ENCODE data around the gene SULT1C3.

SULT1C3 gene

GRCh38 chr2:108222261-108222660 lies 17.5 kb upstream of the SULT1C3 start:
- Histone ChIP-seq H4K8ac (ENCODE audit: low read depth, low read length) (no peak overlapping the region), H3K79me2 (ENCODE audit: control insufficient read depth, insufficient read depth, low read length, poor library complexity) (no peaks in the 10 kb centered on the region), H3K4me1 (ENCODE audit: control insufficient read depth in 1 of 2, insufficient read depth in 2 of 2, low read length in 2 of 2) (no peaks in the 10 kb centered on the region), H3K79me1 (ENCODE audit: low read length) (no peaks in the 10 kb centered on the region), H3K27ac (ENCODE audit: low read depth, low read length) (no peak overlapping the region), H2BK120ac (ENCODE audit: insufficient read depth, low read length, poor library complexity) (no peak overlapping the region), H2BK12ac (ENCODE audit: low read length) (no peak overlapping the region), H3K4me2 (ENCODE audit: low read length) (no peak overlapping the region), H3K18ac (ENCODE audit: low read length) (no peak overlapping the region), H2BK5ac (ENCODE audit: low read depth, low read length, poor library complexity) (no peak overlapping the region), H3K9me3 (ENCODE audit: insufficient read depth, low read depth, low read length) (peaks cover 6% of the 10 kb centered on the region), H2AFZ (ENCODE audit: insufficient read depth, low read length, poor library complexity) (no peak overlapping the region), H4K91ac (ENCODE audit: low read depth, low read length) (no peak overlapping the region), H3K23ac (ENCODE audit: low read length) (no peak overlapping the region), H3K4ac (ENCODE audit: low read depth, low read length) (no peak overlapping the region), H3K9ac (ENCODE audit: low read length) (no peak overlapping the region), H3K14ac (ENCODE audit: low read length) (no peak overlapping the region), H3K4me3 (ENCODE audit: low read depth, low read length) (no peak overlapping the region), H4K12ac (ENCODE audit: low read depth, low read length) (no peak overlapping the region), H3K27me3 (ENCODE audit: insufficient read depth, low read length) (no peaks in the 10 kb centered on the region), H3K36me3 (ENCODE audit: control insufficient read depth in 1 of 2, insufficient read depth in 2 of 2, low read length in 2 of 2) (no peaks in the 10 kb centered on the region), H2AK5ac (ENCODE audit: low read length) (no peak overlapping the region)
- no peak for DNase-seq
- no CpG with 5 or more reads among the region's 3 CpGs for WGBS (ENCODE audit: extremely low coverage, insufficient coverage, insufficient read length)

- H2AFZ ChIP-seq (ENCODE audit: insufficient read depth, low read length, poor library complexity): no peak overlapping the region
- H3K9ac ChIP-seq (ENCODE audit: low read length): no peak overlapping the region
- no peak overlapping the region for H2BK5ac ChIP-seq (ENCODE audit: low read depth, low read length, poor library complexity)
- H3K4ac ChIP-seq (ENCODE audit: low read depth, low read length): no peak overlapping the region
- no peaks in the 10 kb centered on the region for H3K79me1 ChIP-seq (ENCODE audit: low read length)
- no CpG with 5 or more reads among the region's 4 CpGs for WGBS (ENCODE audit: extremely low coverage, insufficient coverage, insufficient read length)
- no peak overlapping the region for H3K14ac ChIP-seq (ENCODE audit: low read length)
- no peak overlapping the region for H3K27ac ChIP-seq (ENCODE audit: low read depth, low read length)
- DNase-seq: no peak
- H2BK12ac ChIP-seq (ENCODE audit: low read length): no peak overlapping the region
- no peaks in the 10 kb centered on the region for H3K27me3 ChIP-seq (ENCODE audit: insufficient read depth, low read length)
- no peak overlapping the region for H3K4me3 ChIP-seq (ENCODE audit: low read depth, low read length)
- no peaks in the 10 kb centered on the region for H3K79me2 ChIP-seq (ENCODE audit: control insufficient read depth, insufficient read depth, low read length, poor library complexity)
- H3K36me3 ChIP-seq (ENCODE audit: control insufficient read depth in 1 of 2, insufficient read depth in 2 of 2, low read length in 2 of 2): no peaks in the 10 kb centered on the region
- H4K91ac ChIP-seq (ENCODE audit: low read depth, low read length): no peak overlapping the region
- H2BK120ac ChIP-seq (ENCODE audit: insufficient read depth, low read length, poor library complexity): no peak overlapping the region
- no peak overlapping the region for H3K18ac ChIP-seq (ENCODE audit: low read length)
- H4K12ac ChIP-seq (ENCODE audit: low read depth, low read length): no peak overlapping the region
- H3K4me1 ChIP-seq (ENCODE audit: control insufficient read depth in 1 of 2, insufficient read depth in 2 of 2, low read length in 2 of 2): no peaks in the 10 kb centered on the region
- H3K4me2 ChIP-seq (ENCODE audit: low read length): no peak overlapping the region
- H2AK5ac ChIP-seq (ENCODE audit: low read length): no peak overlapping the region
- H4K8ac ChIP-seq (ENCODE audit: low read depth, low read length): no peak overlapping the region
- H3K23ac ChIP-seq (ENCODE audit: low read length): no peak overlapping the region
- H3K9me3 ChIP-seq (ENCODE audit: insufficient read depth, low read depth, low read length): peaks cover 6% of the 10 kb centered on the region
These were observed 16.2 kb upstream of the SULT1C3 start for GRCh38 chr2:108223573-108223972.

- Histone ChIP-seq H4K8ac (ENCODE audit: low read depth, low read length) (no peak overlapping the region), H4K91ac (ENCODE audit: low read depth, low read length) (no peak overlapping the region), H2AK5ac (ENCODE audit: low read length) (no peak overlapping the region), H3K27me3 (ENCODE audit: insufficient read depth, low read length) (no peaks in the 10 kb centered on the region), H3K36me3 (ENCODE audit: control insufficient read depth in 1 of 2, insufficient read depth in 2 of 2, low read length in 2 of 2) (no peaks in the 10 kb centered on the region), H3K79me2 (ENCODE audit: control insufficient read depth, insufficient read depth, low read length, poor library complexity) (no peaks in the 10 kb centered on the region), H3K14ac (ENCODE audit: low read length) (no peak overlapping the region), H3K4ac (ENCODE audit: low read depth, low read length) (no peak overlapping the region), H2BK120ac (ENCODE audit: insufficient read depth, low read length, poor library complexity) (no peak overlapping the region), H3K9ac (ENCODE audit: low read length) (no peak overlapping the region), H3K4me2 (ENCODE audit: low read length) (no peak overlapping the region), H3K27ac (ENCODE audit: low read depth, low read length) (no peak overlapping the region), H2BK5ac (ENCODE audit: low read depth, low read length, poor library complexity) (no peak overlapping the region), H3K79me1 (ENCODE audit: low read length) (no peaks in the 10 kb centered on the region), H3K4me1 (ENCODE audit: control insufficient read depth in 1 of 2, insufficient read depth in 2 of 2, low read length in 2 of 2) (no peaks in the 10 kb centered on the region), H3K4me3 (ENCODE audit: low read depth, low read length) (no peak overlapping the region), H3K9me3 (ENCODE audit: insufficient read depth, low read depth, low read length) (peaks cover 6% of the 10 kb centered on the region), H3K23ac (ENCODE audit: low read length) (no peak overlapping the region), H2BK12ac (ENCODE audit: low read length) (no peak overlapping the region), H2AFZ (ENCODE audit: insufficient read depth, low read length, poor library complexity) (no peak overlapping the region), H3K18ac (ENCODE audit: low read length) (no peak overlapping the region), H4K12ac (ENCODE audit: low read depth, low read length) (no peak overlapping the region)
- DNase-seq: no peak
- no CpG with 5 or more reads among the region's 1 CpG for WGBS (ENCODE audit: extremely low coverage, insufficient coverage, insufficient read length)
These were observed 15.7 kb upstream of the SULT1C3 start for GRCh38 chr2:108224022-108224421.

- no peaks in the 10 kb centered on the region for H3K36me3 ChIP-seq (ENCODE audit: control insufficient read depth in 1 of 2, insufficient read depth in 2 of 2, low read length in 2 of 2)
- no peak overlapping the region for H3K27ac ChIP-seq (ENCODE audit: low read depth, low read length)
- no peak overlapping the region for H2BK12ac ChIP-seq (ENCODE audit: low read length)
- H2BK120ac ChIP-seq (ENCODE audit: insufficient read depth, low read length, poor library complexity): no peak overlapping the region
- no peak overlapping the region for H3K4ac ChIP-seq (ENCODE audit: low read depth, low read length)
- no peak overlapping the region for H4K8ac ChIP-seq (ENCODE audit: low read depth, low read length)
- no peak overlapping the region for H3K9ac ChIP-seq (ENCODE audit: low read length)
- no peaks in the 10 kb centered on the region for H3K4me1 ChIP-seq (ENCODE audit: control insufficient read depth in 1 of 2, insufficient read depth in 2 of 2, low read length in 2 of 2)
- no peak overlapping the region for H3K23ac ChIP-seq (ENCODE audit: low read length)
- H3K9me3 ChIP-seq (ENCODE audit: insufficient read depth, low read depth, low read length): peaks cover 7% of the 10 kb centered on the region
- H2BK5ac ChIP-seq (ENCODE audit: low read depth, low read length, poor library complexity): no peak overlapping the region
- no peak overlapping the region for H3K18ac ChIP-seq (ENCODE audit: low read length)
- no peak overlapping the region for H2AK5ac ChIP-seq (ENCODE audit: low read length)
- no CpG with 5 or more reads among the region's 2 CpGs for WGBS (ENCODE audit: extremely low coverage, insufficient coverage, insufficient read length)
- DNase-seq: no peak
- no peak overlapping the region for H3K4me3 ChIP-seq (ENCODE audit: low read depth, low read length)
- H3K27me3 ChIP-seq (ENCODE audit: insufficient read depth, low read length): no peaks in the 10 kb centered on the region
- H3K14ac ChIP-seq (ENCODE audit: low read length): no peak overlapping the region
- no peaks in the 10 kb centered on the region for H3K79me2 ChIP-seq (ENCODE audit: control insufficient read depth, insufficient read depth, low read length, poor library complexity)
- H3K4me2 ChIP-seq (ENCODE audit: low read length): no peak overlapping the region
- H4K12ac ChIP-seq (ENCODE audit: low read depth, low read length): no peak overlapping the region
- no peak overlapping the region for H4K91ac ChIP-seq (ENCODE audit: low read depth, low read length)
- H3K79me1 ChIP-seq (ENCODE audit: low read length): no peaks in the 10 kb centered on the region
- H2AFZ ChIP-seq (ENCODE audit: insufficient read depth, low read length, poor library complexity): no peak overlapping the region
These were observed 13.2 kb upstream of the SULT1C3 start for GRCh38 chr2:108226564-108226963.
